DMS 273 treated with DMSO at 0.1 percent for 48 hours (cell line): Measurements from ENCODE around the gene PDE3A.

ENCODE experiments used
- DNase-seq: peaks from one replicate; lab custom pipeline; 2025; lab: John Stamatoyannopoulos, UW

Gene PDE3A

GRCh38 chr12:20495997-20496396 lies 127.7 kb downstream of the PDE3A start:
- no peak for DNase-seq

GRCh38 chr12:20497707-20498106 lies 129.4 kb downstream of the PDE3A start:
- DNase-seq = no peak

GRCh38 chr12:20501958-20502357 lies 133.6 kb downstream of the PDE3A start:
- no peak for DNase-seq

- DNase-seq = no peak
Observed at GRCh38 chr12:20503858-20504257, 135.5 kb downstream of the PDE3A start.

GRCh38 chr12:20505056-20505455 lies 136.7 kb downstream of the PDE3A start:
- no peak for DNase-seq

GRCh38 chr12:20507056-20507455 lies 138.7 kb downstream of the PDE3A start:
- DNase-seq = no peak

GRCh38 chr12:20507711-20508110 lies 139.4 kb downstream of the PDE3A start:
- DNase-seq = no peak

GRCh38 chr12:20508359-20508758 lies 140.0 kb downstream of the PDE3A start:
- no peak for DNase-seq

GRCh38 chr12:20508962-20509361 lies 140.6 kb downstream of the PDE3A start:
- no peak for DNase-seq

GRCh38 chr12:20510811-20511210 lies 142.5 kb downstream of the PDE3A start:
- no peak for DNase-seq

GRCh38 chr12:20513189-20513588 lies 144.9 kb downstream of the PDE3A start:
- no peak for DNase-seq

- no peak for DNase-seq
Observed at GRCh38 chr12:20514598-20514997, 146.3 kb downstream of the PDE3A start.

GRCh38 chr12:20520532-20520931 lies 152.2 kb downstream of the PDE3A start:
- DNase-seq = no peak

- no peak for DNase-seq
Observed at GRCh38 chr12:20523658-20524057, 155.3 kb downstream of the PDE3A start.

- no peak for DNase-seq
Observed at GRCh38 chr12:20524113-20524512, 155.8 kb downstream of the PDE3A start.

- DNase-seq = no peak
Observed at GRCh38 chr12:20525064-20525610, 156.8 kb downstream of the PDE3A start.

- no peak for DNase-seq
Observed at GRCh38 chr12:20527417-20528163, 159.3 kb downstream of the PDE3A start.

- DNase-seq = no peak
Observed at GRCh38 chr12:20528208-20528607, 159.9 kb downstream of the PDE3A start.

GRCh38 chr12:20546267-20546666 lies 177.9 kb downstream of the PDE3A start:
- DNase-seq = no peak

GRCh38 chr12:20547816-20548575 lies 179.7 kb downstream of the PDE3A start:
- no peak for DNase-seq

GRCh38 chr12:20548611-20549010 lies 180.3 kb downstream of the PDE3A start:
- DNase-seq = no peak

- DNase-seq = no peak
Observed at GRCh38 chr12:20549108-20549719, 180.9 kb downstream of the PDE3A start.
